OCI-LY7 (cell line): ENCODE data around the gene AGT.

Source experiments
- EZH2phosphoT487 ChIP-seq: fragments of 200-600 bp; sonication (generic); IDR thresholded peaks from 2 replicates; pipeline ENCODE4 v1.6.1; 2018; ENCODE audit warnings: low read depth, borderline replicate concordance, mild to moderate bottlenecking, mixed run types, antibody characterized with exemption, low read length, moderate library complexity, mixed read lengths
- TF ChIP-seq, protein P1 (sequence below): fragments of 200-600 bp; sonication (generic); conservative IDR thresholded peaks from 2 replicates; pipeline ENCODE4 v1.5.1; 2014; ENCODE audit warnings: mild to moderate bottlenecking, antibody characterized with exemption, low read length, moderate library complexity, mixed read lengths

DNA sequence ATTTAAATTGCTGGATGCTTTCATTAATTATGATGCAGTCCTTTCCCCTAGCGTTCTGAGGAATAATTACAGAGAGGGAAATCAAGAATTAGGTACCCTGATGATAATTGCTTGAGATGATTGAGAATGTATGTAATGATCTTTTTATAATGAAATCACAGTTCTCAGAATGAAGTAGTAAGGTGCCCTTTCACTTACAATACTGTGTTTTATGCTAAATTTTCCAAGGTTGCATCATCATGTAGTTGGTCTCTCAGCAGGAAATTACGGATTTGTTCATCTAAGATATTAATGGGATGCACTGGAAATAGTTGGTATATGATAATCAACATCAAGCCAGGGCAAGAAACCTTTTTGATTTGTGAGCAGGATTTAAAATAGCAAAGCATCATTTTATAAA, 34.1 kb downstream of the AGT start:
- TF ChIP-seq, protein P1, sequence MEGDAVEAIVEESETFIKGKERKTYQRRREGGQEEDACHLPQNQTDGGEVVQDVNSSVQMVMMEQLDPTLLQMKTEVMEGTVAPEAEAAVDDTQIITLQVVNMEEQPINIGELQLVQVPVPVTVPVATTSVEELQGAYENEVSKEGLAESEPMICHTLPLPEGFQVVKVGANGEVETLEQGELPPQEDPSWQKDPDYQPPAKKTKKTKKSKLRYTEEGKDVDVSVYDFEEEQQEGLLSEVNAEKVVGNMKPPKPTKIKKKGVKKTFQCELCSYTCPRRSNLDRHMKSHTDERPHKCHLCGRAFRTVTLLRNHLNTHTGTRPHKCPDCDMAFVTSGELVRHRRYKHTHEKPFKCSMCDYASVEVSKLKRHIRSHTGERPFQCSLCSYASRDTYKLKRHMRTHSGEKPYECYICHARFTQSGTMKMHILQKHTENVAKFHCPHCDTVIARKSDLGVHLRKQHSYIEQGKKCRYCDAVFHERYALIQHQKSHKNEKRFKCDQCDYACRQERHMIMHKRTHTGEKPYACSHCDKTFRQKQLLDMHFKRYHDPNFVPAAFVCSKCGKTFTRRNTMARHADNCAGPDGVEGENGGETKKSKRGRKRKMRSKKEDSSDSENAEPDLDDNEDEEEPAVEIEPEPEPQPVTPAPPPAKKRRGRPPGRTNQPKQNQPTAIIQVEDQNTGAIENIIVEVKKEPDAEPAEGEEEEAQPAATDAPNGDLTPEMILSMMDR, result no peak
- no peak for TF ChIP-seq EZH2phosphoT487
